ENCODE results near the gene NAALADL2.
"Not testable (repeated sequence)": the region's sequence is repeated elsewhere in the genome, so short reads cannot be mapped to it uniquely, and the experiment has no call there.

NAALADL2 gene

GRCh38 chr3:175356899-175357324 is 497.8 kb downstream of the NAALADL2 start:
- TF ChIP-seq POLR2A (IDR thresholded peaks at IDR 0.05; ENCODE audit: low read length) (no peak), GATA1 (IDR thresholded peaks at IDR 0.05; ENCODE audit: low read depth, low read length) (no peak)
- no peak for DNase-seq

- TF ChIP-seq GATA1 (IDR thresholded peaks at IDR 0.05; ENCODE audit: low read depth, low read length) (no peak), POLR2A (IDR thresholded peaks at IDR 0.05; ENCODE audit: low read length) (no peak)
- peak; percentile 27 to 39 for DNase-seq
Measured at GRCh38 chr3:175357758-175358157, 498.6 kb downstream of the NAALADL2 start.

DNA sequence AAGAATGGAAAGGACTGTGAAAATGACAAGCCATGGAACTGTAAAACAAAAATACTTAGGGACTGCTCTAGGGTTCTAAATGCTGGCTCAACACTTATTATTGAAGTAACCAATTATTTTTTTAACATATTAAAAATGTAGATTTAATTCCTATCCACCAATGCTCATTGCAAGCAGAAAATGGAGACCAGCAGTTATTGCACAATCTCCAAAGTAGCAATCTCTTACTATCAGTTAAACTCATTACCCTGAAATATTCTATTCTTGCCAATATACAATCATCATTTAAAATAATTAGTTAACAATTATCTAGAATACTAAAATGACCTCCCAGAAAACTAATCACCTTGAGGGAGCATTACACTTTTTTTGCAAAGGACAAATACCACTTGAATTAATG is 499.8 kb downstream of the NAALADL2 start:
- no peak for TF ChIP-seq GATA1 (IDR thresholded peaks at IDR 0.05; ENCODE audit: low read depth, low read length)
- TF ChIP-seq POLR2A (IDR thresholded peaks at IDR 0.05; ENCODE audit: low read length) = no peak
- no peak for DNase-seq

DNA sequence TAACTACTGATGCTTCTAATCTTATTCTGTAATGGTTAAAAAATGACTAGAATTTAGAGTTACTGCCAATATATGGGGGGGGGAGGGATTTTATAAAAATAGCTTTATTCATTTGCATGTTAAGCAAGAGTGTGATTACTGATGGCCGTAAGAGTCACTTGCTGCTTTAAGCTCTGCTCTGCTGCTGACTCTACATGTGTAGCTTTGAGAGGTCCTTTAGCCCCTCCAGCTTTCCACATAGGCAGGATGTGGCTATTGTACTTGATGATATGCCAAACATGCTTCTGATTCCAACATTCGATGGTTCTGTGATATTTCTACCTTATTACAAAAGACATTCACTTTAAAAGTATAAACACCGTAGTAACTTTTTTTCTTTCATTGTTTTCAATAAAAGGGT is 511.3 kb downstream of the NAALADL2 start:
- DNase-seq = not testable (repeated sequence)

GRCh38 chr3:175371187-175371586 is 512.1 kb downstream of the NAALADL2 start:
- not testable (repeated sequence) for DNase-seq

- no peak for DNase-seq
- no peak for TF ChIP-seq POLR2A (IDR thresholded peaks at IDR 0.05; ENCODE audit: low read length)
- no peak for TF ChIP-seq GATA1 (IDR thresholded peaks at IDR 0.05; ENCODE audit: low read depth, low read length)
Measured at GRCh38 chr3:175374705-175375104, 515.6 kb downstream of the NAALADL2 start.

DNA sequence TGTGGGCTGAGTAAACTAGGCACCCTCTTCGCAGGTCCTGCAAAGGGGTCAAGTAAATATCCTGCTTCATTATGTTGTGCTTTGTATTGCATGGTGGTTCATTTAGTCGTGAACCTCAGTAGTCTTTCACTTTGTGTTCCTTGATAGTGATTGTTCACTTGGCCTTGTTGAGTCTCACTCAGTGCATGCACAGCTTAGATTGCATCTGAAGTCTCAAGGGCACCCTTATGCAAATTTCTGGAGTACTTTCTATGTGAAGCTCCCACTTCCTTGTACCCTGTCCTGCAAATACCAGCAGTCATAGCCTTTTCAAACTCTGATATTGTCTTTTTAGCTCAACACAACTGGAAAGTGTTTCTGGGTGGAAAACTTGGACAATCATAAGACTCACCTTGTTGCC is 519.2 kb downstream of the NAALADL2 start:
- TF ChIP-seq GATA1 (IDR thresholded peaks at IDR 0.05; ENCODE audit: low read depth, low read length) = no peak
- TF ChIP-seq POLR2A (IDR thresholded peaks at IDR 0.05; ENCODE audit: low read length) = no peak
- no peak for DNase-seq

GRCh38 chr3:175381685-175382084 is 522.6 kb downstream of the NAALADL2 start:
- TF ChIP-seq GATA1 (IDR thresholded peaks at IDR 0.05; ENCODE audit: low read depth, low read length) (no peak), POLR2A (IDR thresholded peaks at IDR 0.05; ENCODE audit: low read length) (no peak)
- no peak for DNase-seq

- no peak for DNase-seq
- TF ChIP-seq GATA1 (IDR thresholded peaks at IDR 0.05; ENCODE audit: low read depth, low read length) (no peak), POLR2A (IDR thresholded peaks at IDR 0.05; ENCODE audit: low read length) (no peak)
Measured at GRCh38 chr3:175383371-175383770, 524.2 kb downstream of the NAALADL2 start.

- no peak for TF ChIP-seq GATA1 (IDR thresholded peaks at IDR 0.05; ENCODE audit: low read depth, low read length)
- TF ChIP-seq POLR2A (IDR thresholded peaks at IDR 0.05; ENCODE audit: low read length) = no peak
- no peak for DNase-seq
Measured at GRCh38 chr3:175383813-175384212, 524.7 kb downstream of the NAALADL2 start.

- TF ChIP-seq POLR2A (IDR thresholded peaks at IDR 0.05; ENCODE audit: low read length) (no peak), GATA1 (IDR thresholded peaks at IDR 0.05; ENCODE audit: low read depth, low read length) (no peak)
- DNase-seq = no peak
Measured at GRCh38 chr3:175384569-175384968, 525.4 kb downstream of the NAALADL2 start.

DNA sequence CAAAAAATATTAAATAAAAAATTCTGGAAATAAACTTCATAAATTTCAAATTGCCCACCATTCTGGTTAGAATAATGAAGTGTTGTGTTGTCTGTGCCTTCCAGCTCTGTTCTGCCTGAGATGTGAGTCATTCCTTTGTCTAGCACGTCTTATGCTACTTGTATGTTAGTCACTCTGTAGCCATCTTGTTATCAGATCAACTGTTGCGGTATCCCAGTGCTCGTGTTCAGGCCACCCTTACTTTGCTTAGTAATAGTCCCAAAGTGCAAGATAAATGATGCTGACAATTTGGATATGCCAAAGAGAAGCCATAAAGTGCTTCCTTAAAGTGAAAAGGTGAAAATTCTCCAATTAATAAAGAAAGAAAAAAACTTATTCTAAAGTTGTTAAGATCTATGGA is 527.5 kb downstream of the NAALADL2 start:
- peak; percentile 23 to 46 for DNase-seq
- TF ChIP-seq POLR2A (IDR thresholded peaks at IDR 0.05; ENCODE audit: low read length) = no peak
- TF ChIP-seq GATA1 (IDR thresholded peaks at IDR 0.05; ENCODE audit: low read depth, low read length) = no peak

GRCh38 chr3:175389560-175389959 is 530.4 kb downstream of the NAALADL2 start:
- no peak for TF ChIP-seq POLR2A (IDR thresholded peaks at IDR 0.05; ENCODE audit: low read length)
- no peak for TF ChIP-seq GATA1 (IDR thresholded peaks at IDR 0.05; ENCODE audit: low read depth, low read length)
- DNase-seq = no peak

DNA sequence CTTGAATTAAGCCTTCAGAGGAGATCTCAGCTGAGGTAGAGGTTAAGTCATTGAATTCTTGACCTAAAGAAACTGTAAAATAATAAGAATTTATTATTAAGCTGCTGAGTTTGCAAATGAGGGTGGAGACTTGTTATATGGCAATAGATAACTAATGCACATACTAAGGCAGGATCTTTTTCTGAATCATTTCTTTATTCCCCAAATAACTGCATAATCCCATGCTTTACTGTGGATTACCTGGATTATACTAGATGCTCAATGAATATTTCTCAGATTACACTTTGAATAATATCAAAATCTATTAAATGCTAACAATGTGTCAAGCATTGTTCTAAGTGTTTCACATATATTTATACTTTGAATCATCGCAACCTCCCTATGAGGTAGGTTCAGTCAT is 532.5 kb downstream of the NAALADL2 start:
- DNase-seq = no peak
- TF ChIP-seq GATA1 (IDR thresholded peaks at IDR 0.05; ENCODE audit: low read depth, low read length) (no peak), POLR2A (IDR thresholded peaks at IDR 0.05; ENCODE audit: low read length) (no peak)

GRCh38 chr3:175392653-175393052 is 533.5 kb downstream of the NAALADL2 start:
- DNase-seq = no peak
- TF ChIP-seq POLR2A (IDR thresholded peaks at IDR 0.05; ENCODE audit: low read length) (no peak), GATA1 (IDR thresholded peaks at IDR 0.05; ENCODE audit: low read depth, low read length) (no peak)

DNA sequence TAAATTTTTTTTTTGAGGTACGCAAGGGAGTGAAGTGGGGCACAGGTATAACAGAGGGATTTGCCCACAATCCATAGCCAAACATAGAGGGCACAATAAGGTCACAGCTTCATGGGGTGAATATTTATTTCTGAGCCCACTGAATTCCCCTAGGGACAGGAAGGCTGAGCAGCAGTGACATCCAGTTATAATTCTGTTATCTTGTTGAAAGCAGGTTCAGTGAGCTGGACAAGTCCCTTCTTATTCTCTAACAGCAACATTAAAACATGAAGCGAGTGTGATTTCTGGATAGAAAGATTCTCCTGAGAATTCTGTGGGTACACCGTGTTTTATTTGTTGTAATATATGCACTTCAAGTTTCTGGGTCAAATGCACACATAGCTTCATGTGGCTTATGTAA is 538.2 kb downstream of the NAALADL2 start:
- TF ChIP-seq POLR2A (IDR thresholded peaks at IDR 0.05; ENCODE audit: low read length) = no peak
- no peak for TF ChIP-seq GATA1 (IDR thresholded peaks at IDR 0.05; ENCODE audit: low read depth, low read length)
- no peak for DNase-seq

All from erythroblast (primary cell).